ENCODE measurements around the gene KCNQ5. TPM values are rescaled to one million over a fixed set of nuclear protein-coding genes. Genes with fewer than 3 reads are reported as not detected.

KCNQ5 gene
- total RNA-seq, 1 experiment from 2014 or later, result not detected

DNA sequence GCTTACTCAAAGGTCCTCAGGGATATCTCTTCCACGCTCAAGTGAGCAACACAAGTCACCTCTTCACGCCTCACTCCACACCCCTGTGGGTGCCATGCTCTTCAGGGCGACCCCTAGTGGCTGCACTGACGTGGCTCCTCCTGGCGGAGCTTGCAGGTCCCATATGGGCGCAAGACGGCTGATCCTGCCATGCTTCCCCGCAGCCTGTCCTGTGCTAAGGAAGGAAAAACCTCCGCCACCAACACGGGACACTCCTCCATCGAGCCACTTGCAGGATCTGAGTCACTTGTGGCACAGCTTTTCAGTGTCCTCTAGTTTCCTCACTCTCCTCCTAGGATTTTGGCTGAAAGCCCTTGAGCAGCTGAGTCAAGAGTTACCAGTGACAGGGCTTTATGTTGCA, 512.7 kb downstream of the KCNQ5 start:
- H3K9ac ChIP-seq (ENCODE audit: low read length), result no peak overlapping the region
- H3K4me3 ChIP-seq (replicated peaks in 1 of 2; ENCODE audit: low read depth in 1 of 2, low read length in 2 of 2), result no peak overlapping the region
- BruUV-seq (replicated peaks), result no TSS peak
- H3K27me3 ChIP-seq (ENCODE audit: insufficient read depth, low read length), result peaks cover 21% of the 10 kb centered on the region
- ChIA-PET CTCF (interaction anchor here (0.6 to 7.8 kb wide), 14 partner anchors 9 to 722 kb away, joined by 3 to 91 read pairs (median 3); no protein-coding TSS in a partner anchor), RAD21 (ENCODE audit: low non-redundant PET in 1 of 2, low total read pairs in 2 of 2, uncharacterized antibody in 2 of 2, unreplicated experiment in 2 of 2) (no interaction called here), POLR2A (interaction anchor here (0.8 kb wide), 1 partner anchor 194 kb away, joined by 3 read pairs; no protein-coding TSS in a partner anchor)
- peak; percentile 95 for ATAC-seq
- H3K36me3 ChIP-seq (ENCODE audit: control insufficient read depth in 1 of 2, insufficient read depth in 2 of 2, low read length in 2 of 2), result no peaks in the 10 kb centered on the region
- intact Hi-C loops (cut with micrococcal nuclease), result loop anchor here (1.0 to 5.0 kb wide), 2 partner anchors 422 to 722 kb away; no protein-coding TSS in a partner anchor
- peak overlapping the region; percentile 62 for H2AFZ ChIP-seq (ENCODE audit: low read depth, low read length, poor library complexity, severe bottlenecking)
- TF ChIP-seq YY1 (IDR thresholded peaks at IDR 0.05; ENCODE audit: extremely low read depth, insufficient replicate concordance, low read depth, low read length) (peak; percentile 59), EZH2 (IDR thresholded peaks at IDR 0.05) (no peak), POLR2A (IDR thresholded peaks at IDR 0.05; ENCODE audit: borderline replicate concordance, extremely low read depth, insufficient read depth, insufficient read length) (no peak), CBX3 (IDR thresholded peaks at IDR 0.05; ENCODE audit: low read depth) (peak; percentile 90), SRF (IDR thresholded peaks at IDR 0.05; ENCODE audit: low read depth) (no peak), ZNF274 (IDR thresholded peaks at IDR 0.05; ENCODE audit: low read depth, low read length) (no peak), ELF1 (IDR thresholded peaks at IDR 0.05; ENCODE audit: borderline replicate concordance, low read depth) (no peak), EZH2phosphoT487 (IDR thresholded peaks at IDR 0.05; ENCODE audit: borderline replicate concordance) (no peak), RAD21 (IDR thresholded peaks at IDR 0.05; ENCODE audit: low read depth) (peak; percentile 57), CEBPB (IDR thresholded peaks at IDR 0.05; ENCODE audit: low read depth) (no peak)
- TF ChIP-seq, protein P1, sequence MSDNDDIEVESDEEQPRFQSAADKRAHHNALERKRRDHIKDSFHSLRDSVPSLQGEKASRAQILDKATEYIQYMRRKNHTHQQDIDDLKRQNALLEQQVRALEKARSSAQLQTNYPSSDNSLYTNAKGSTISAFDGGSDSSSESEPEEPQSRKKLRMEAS (IDR thresholded peaks at IDR 0.05), result peak; percentile 90
- TF ChIP-seq, protein P2, sequence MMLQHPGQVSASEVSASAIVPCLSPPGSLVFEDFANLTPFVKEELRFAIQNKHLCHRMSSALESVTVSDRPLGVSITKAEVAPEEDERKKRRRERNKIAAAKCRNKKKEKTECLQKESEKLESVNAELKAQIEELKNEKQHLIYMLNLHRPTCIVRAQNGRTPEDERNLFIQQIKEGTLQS (IDR thresholded peaks at IDR 0.05), result no peak
- TF ChIP-seq, protein P3, sequence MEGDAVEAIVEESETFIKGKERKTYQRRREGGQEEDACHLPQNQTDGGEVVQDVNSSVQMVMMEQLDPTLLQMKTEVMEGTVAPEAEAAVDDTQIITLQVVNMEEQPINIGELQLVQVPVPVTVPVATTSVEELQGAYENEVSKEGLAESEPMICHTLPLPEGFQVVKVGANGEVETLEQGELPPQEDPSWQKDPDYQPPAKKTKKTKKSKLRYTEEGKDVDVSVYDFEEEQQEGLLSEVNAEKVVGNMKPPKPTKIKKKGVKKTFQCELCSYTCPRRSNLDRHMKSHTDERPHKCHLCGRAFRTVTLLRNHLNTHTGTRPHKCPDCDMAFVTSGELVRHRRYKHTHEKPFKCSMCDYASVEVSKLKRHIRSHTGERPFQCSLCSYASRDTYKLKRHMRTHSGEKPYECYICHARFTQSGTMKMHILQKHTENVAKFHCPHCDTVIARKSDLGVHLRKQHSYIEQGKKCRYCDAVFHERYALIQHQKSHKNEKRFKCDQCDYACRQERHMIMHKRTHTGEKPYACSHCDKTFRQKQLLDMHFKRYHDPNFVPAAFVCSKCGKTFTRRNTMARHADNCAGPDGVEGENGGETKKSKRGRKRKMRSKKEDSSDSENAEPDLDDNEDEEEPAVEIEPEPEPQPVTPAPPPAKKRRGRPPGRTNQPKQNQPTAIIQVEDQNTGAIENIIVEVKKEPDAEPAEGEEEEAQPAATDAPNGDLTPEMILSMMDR (IDR thresholded peaks at IDR 0.05 in 2 of 3, conservative IDR thresholded peaks at IDR 0.05 in 1 of 3; ENCODE audit: borderline replicate concordance in 1 of 3, insufficient read depth in 1 of 3, low read depth in 2 of 3, low read length in 2 of 3), result peak; percentile 84 to 96 (median 88)
- TF ChIP-seq, protein P4, sequence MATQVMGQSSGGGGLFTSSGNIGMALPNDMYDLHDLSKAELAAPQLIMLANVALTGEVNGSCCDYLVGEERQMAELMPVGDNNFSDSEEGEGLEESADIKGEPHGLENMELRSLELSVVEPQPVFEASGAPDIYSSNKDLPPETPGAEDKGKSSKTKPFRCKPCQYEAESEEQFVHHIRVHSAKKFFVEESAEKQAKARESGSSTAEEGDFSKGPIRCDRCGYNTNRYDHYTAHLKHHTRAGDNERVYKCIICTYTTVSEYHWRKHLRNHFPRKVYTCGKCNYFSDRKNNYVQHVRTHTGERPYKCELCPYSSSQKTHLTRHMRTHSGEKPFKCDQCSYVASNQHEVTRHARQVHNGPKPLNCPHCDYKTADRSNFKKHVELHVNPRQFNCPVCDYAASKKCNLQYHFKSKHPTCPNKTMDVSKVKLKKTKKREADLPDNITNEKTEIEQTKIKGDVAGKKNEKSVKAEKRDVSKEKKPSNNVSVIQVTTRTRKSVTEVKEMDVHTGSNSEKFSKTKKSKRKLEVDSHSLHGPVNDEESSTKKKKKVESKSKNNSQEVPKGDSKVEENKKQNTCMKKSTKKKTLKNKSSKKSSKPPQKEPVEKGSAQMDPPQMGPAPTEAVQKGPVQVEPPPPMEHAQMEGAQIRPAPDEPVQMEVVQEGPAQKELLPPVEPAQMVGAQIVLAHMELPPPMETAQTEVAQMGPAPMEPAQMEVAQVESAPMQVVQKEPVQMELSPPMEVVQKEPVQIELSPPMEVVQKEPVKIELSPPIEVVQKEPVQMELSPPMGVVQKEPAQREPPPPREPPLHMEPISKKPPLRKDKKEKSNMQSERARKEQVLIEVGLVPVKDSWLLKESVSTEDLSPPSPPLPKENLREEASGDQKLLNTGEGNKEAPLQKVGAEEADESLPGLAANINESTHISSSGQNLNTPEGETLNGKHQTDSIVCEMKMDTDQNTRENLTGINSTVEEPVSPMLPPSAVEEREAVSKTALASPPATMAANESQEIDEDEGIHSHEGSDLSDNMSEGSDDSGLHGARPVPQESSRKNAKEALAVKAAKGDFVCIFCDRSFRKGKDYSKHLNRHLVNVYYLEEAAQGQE (IDR thresholded peaks at IDR 0.05; ENCODE audit: low read depth), result no peak
- H3K4me1 ChIP-seq (ENCODE audit: control insufficient read depth in 1 of 2, insufficient read depth in 2 of 2, low read length in 2 of 2), result peaks cover 0 to 11% of the 10 kb centered on the region in 2 experiments; a peak in 1 of 4 replicates
- peak overlapping the region; percentile 35 for H3K4me2 ChIP-seq (ENCODE audit: low read length)
- H3K9me3 ChIP-seq (ENCODE audit: control insufficient read depth in 1 of 2, insufficient read depth in 1 of 2, low read depth in 1 of 2, low read length in 2 of 2), result no peaks in the 10 kb centered on the region
- no peaks in the 10 kb centered on the region for H3K9me2 ChIP-seq (ENCODE audit: insufficient read depth)
- H3K27ac ChIP-seq (ENCODE audit: low read depth, low read length), result no peak overlapping the region
- DNase-seq (ENCODE audit: low read depth, low spot score), result peak; percentile 76
- no peaks in the 10 kb centered on the region for H4K20me1 ChIP-seq (ENCODE audit: insufficient read depth)
- no peaks in the 10 kb centered on the region for H3K79me2 ChIP-seq (ENCODE audit: insufficient read depth, low read length)

All from HCT116 (cell line).